Measurements from ENCODE around the gene ESYT2. TPM values are rescaled to one million over a fixed set of nuclear protein-coding genes. Genes with fewer than 3 reads are reported as not detected.

ESYT2 gene
- total and polyA plus RNA-seq, 9 of the 15 experiments (the other 6 are each of a cell fraction or from before 2014, with no cell fraction given), result 5.8 to 86.9 (median 64.7) TPM

GRCh38 chr7:158740013-158740656 is 89.2 kb downstream of the ESYT2 start (continued):
- TF ChIP-seq PTTG1 (tag; IDR thresholded peaks at IDR 0.05; ENCODE audit: low read depth) (no peak), SAP30 (IDR thresholded peaks at IDR 0.05; ENCODE audit: borderline replicate concordance, insufficient read depth, low read depth, low read length, poor library complexity, severe bottlenecking) (no peak), STAT5A (IDR thresholded peaks at IDR 0.05; ENCODE audit: borderline replicate concordance, low read length) (no peak), ZBTB43 (CRISPR knock-in tag; IDR thresholded peaks at IDR 0.05) (no peak), PTRF (tag; IDR thresholded peaks at IDR 0.05) (no peak), KHSRP (IDR thresholded peaks at IDR 0.05) (no peak), SIN3A (IDR thresholded peaks at IDR 0.05; ENCODE audit: borderline replicate concordance in 2 of 2, control insufficient read depth in 1 of 2, low read depth in 2 of 2, low read length in 2 of 2) (no peak), SIRT6 (IDR thresholded peaks at IDR 0.05; ENCODE audit: low read depth, low read length) (no peak), MCM7 (IDR thresholded peaks at IDR 0.05) (no peak)

- BruUV-seq (replicated peaks), result no TSS peak
- ChIA-PET CTCF (ENCODE audit: low intra/inter-chr PET ratio) (no interaction called here), POLR2A (no interaction called here)
- in situ Hi-C loops (cut with MboI) (no loop called here), intact Hi-C loops (cut with micrococcal nuclease) (no loop called here)
- H3K9me3 ChIP-seq (replicated peaks; ENCODE audit: control insufficient read depth, insufficient read depth, low read depth, low read length), result no peaks in the 10 kb centered on the region
- no peak overlapping the region for H3K4me3 ChIP-seq
- FAIRE-seq, result no peak
- no peak overlapping the region; a peak in 1 of 4 replicates for H3K9ac ChIP-seq (ENCODE audit: insufficient read depth in 1 of 2, low read depth in 2 of 2, low read length in 2 of 2)
- peaks cover 22 to 32% of the 10 kb centered on the region in 2 experiments; a peak in 4 of 5 replicates for H3K4me1 ChIP-seq (replicated peaks in 1 of 2; ENCODE audit: control insufficient read depth in 2 of 2, insufficient read depth in 2 of 2, low read length in 2 of 2)
- no peak overlapping the region for H3K27ac ChIP-seq (ENCODE audit: extremely low read depth, low read depth, low read length)
- no peaks in the 10 kb centered on the region for H3K27me3 ChIP-seq (ENCODE audit: control insufficient read depth in 2 of 2, insufficient read depth in 2 of 2, low read length in 2 of 2)
- 96% methylated on average over 15 of the region's 15 CpGs for WGBS (ENCODE audit: insufficient coverage, low coverage, missing lambda C conversion rate)
- H3K9me1 ChIP-seq (ENCODE audit: control insufficient read depth, insufficient read depth, low read length), result no peaks in the 10 kb centered on the region
- no peak for ATAC-seq
- H3K36me3 ChIP-seq (ENCODE audit: control insufficient read depth, insufficient read depth, low read length), result peaks cover 95% of the 10 kb centered on the region
- DNase-seq (ENCODE audit: extremely low read depth in 1 of 4, low spot score in 3 of 4), result no peak
- H3K79me2 ChIP-seq (ENCODE audit: control insufficient read depth, insufficient read depth, low read length), result no peaks in the 10 kb centered on the region
- H4K20me1 ChIP-seq (replicated peaks; ENCODE audit: control insufficient read depth, insufficient read depth, low read length), result no peaks in the 10 kb centered on the region
- no peak overlapping the region for H2AFZ ChIP-seq (ENCODE audit: low read depth, low read length)
- H3K4me2 ChIP-seq (ENCODE audit: insufficient read depth, low read length), result no peak overlapping the region
- TF ChIP-seq CBFA2T2 (conservative IDR thresholded peaks at IDR 0.05) (0 out of 2 replicates have a peak, but pooled peaks have one; percentile 4), TAF7 (tag; IDR thresholded peaks at IDR 0.05) (no peak), RNF219 (CRISPR knock-in tag; IDR thresholded peaks at IDR 0.05) (no peak)
These were observed 90.5 kb downstream of the ESYT2 start for GRCh38 chr7:158738841-158739240.

Data from K562 (cell line).